GM18526 (cell line): Measurements from ENCODE around the gene DBF4.

ENCODE experiments used
- POLR2A ChIP-seq: IDR thresholded peaks from 3 replicates; pipeline ENCODE4 v1.6.1; 2011; ENCODE audit not compliant: insufficient read length; ENCODE audit errors: extremely low read depth

DBF4 gene

DNA sequence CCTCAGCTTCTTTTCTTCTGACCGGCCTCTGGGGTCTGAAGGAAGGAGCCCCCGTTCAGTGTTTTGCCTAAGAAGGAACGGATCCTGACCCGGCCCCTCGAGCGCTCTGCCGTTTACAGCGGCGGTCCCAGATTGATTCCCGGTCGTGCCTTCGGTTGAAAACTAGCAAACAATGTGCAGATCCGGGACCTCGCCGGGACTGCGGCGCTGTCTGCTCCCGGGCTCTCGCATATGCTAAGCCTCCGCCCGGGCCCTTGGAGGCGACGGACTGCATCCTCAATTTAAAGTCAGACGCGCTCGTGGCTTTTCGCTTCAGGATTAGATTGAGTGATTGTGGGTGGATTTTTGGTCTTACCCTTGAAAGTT, 559 bp downstream of the DBF4 start:
- no peak for TF ChIP-seq POLR2A

DNA sequence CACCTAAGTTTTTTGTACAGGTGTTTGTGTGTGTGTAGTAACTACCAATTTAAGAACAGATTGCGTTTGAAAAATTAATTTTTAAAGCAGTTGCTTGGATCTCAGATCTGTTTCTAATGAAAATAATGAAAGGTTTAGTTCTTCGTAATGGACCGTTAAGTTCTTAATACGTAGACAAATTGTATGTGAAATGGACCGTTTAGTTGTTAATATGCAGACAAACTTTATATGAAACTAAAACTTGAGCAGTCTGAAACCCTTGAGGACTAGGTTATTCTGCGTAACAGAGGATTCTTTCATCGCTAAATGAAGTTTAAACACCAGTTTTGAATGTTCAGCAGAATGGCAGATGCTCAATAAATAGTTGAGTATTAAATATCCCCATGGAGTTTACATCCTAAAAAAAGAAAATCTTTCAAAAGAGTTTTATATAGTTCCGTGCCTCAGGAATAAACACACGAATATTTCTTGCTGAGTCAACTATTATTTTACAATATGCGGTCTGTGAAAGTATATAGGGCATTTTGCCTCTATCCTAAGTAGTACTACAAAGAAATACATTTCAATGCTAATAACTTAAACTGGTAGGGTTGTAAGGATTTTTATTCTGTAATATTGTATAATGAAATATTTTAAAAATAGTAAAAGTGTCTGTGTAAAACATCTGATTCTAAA, 1.2 kb downstream of the DBF4 start:
- TF ChIP-seq POLR2A: no peak

DNA sequence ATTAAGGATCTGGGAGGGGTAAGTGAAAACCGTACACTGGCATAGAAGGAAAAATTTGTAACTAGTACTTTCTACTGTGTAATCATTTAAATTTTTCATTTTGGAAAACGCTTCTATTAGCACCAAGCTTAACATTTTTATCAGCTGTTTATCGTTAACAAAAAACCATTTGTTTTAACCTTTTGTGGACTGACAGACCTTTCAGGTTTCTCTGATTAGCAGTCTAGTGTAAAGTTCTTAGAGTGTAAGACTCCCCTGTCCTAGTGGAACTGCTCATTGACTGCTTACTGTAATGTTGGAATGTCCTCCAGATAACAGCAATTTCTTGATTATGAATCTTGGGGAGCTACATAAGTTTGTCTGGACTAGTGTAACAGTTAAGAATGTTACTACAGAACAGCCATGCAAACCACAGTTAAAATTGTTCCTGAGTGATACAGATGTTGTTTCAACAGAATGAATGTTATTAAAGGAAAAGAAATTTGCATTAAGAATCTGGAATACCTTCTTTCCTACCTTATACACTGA, 2.0 kb downstream of the DBF4 start:
- no peak for TF ChIP-seq POLR2A

DNA sequence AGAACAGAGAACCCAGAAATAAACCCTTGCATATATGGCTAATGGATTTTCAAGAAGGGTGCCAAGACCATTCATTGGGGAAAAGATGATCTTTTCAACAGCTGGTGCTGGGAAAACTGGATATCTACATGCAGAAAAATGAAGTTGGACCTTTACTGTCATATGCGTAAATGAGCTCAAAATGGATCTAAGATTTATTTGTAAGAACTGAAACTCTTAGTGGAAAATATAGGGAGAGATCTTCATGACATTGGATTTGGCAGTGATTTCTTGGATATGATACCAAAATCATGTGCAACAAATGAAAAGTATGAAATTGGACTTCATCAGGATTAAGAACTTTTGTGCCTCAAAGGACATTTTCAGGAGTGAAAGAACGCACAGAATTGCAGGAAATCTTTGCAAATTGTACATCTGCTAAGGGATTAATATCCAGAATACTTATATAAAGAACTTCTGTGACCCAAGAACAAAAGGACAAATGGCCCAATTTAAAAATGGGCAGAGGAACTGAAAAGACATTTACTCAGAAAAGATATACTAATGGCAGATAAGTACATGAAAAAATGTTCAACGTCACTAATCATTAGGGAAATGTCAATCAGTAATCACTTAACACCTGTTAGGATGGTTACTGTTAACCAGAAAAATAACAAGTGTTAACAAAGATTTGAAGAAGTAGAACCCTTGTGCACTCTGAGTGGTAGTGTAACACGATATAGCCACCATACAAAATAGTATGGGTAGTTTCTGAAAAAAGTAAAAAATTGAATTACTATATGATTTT, 6.1 kb downstream of the DBF4 start:
- TF ChIP-seq POLR2A: no peak

DNA sequence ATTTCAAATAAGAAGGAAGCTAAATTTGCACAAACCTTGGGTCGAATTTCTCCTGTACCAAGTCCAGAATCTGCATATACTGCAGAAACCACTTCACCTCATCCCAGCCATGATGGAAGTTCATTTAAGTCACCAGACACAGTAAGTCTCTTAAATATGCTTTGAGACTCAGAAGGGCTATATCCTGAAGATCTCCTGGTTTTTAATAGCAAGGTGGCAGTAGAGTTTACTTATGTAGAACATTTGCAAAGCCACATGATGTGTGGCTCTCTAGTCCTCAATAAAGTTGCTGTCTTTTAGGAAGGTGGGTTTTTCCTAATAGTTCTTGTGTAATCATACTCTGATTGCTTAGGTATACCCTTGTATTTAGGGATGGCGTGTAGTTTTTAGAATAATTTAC, 8.7 kb downstream of the DBF4 start:
- no peak for TF ChIP-seq POLR2A

DNA sequence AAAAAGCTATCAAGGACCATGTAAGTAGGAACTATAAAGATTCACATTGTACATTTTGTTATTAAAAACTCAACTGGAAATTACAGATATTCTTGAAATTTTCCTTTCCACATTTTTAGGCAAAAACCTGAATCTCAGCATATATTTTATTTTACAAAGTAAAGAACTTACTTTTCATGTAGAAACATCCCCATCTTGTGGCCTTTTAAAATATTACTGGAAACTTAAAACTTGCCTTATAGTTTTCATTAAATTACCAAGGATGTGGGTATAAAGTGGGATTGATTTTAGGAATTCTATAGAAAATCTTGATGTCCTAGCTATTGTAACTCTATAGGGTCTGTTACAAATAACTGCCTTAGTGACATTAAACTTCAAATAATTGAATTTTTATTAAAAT, 10.6 kb downstream of the DBF4 start:
- no peak for TF ChIP-seq POLR2A

DNA sequence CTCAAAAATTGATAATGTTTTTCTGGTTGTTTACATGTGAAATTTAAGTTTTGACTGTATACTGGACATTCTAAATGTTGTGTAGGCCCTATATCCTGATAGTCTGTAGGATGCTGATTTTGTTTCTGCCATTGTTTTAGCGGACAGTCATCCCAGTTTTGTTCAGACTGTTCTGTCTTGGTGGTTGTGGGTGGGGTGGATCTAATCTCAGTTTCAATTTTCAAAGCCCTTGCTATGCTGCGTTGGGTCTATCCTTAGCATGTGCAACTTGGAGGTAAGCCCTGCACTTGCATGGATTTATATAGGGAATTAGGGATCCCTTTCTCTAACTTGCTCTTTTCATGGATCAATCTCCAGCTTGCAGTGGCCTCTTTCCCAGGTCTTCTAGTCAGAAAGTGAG, 19.1 kb downstream of the DBF4 start:
- TF ChIP-seq POLR2A: no peak

DNA sequence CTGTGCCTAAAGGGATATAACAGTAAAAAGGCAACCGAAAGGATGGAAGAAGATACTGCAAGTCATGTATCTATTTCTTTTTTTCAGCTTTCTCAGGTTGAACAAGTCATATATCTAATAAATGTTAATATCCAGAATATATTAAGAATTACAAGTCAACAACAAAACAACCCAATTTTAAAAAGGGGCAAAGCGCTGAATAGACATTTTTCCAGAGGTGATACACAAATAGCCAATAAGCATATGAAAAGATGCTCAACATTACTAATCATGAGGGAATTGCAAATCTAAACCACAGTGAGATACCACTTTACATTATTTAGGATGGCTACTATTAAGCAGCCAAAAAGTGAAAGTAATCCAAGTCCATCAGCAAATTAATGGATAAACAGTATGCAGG, 23.0 kb downstream of the DBF4 start:
- no peak for TF ChIP-seq POLR2A

DNA sequence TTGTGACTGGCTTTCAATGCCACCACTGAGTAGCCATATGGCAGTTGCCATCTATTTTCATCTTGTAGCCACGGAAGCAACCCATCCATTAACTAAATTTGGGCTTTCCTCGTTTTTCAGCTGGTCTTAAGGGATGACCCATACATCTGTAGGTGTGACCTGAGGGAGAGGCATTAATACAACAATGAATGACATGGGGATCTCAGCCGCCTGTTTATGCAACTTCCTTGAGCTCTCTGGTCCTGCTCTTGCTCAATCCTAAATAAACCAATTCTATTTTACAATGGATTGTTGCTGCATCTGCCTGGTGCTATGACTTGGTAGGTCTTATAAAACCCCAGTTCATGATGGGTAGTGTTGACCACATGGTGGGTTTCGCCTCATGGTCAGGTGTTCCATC, 35.8 kb downstream of the DBF4 start:
- no peak for TF ChIP-seq POLR2A

DNA sequence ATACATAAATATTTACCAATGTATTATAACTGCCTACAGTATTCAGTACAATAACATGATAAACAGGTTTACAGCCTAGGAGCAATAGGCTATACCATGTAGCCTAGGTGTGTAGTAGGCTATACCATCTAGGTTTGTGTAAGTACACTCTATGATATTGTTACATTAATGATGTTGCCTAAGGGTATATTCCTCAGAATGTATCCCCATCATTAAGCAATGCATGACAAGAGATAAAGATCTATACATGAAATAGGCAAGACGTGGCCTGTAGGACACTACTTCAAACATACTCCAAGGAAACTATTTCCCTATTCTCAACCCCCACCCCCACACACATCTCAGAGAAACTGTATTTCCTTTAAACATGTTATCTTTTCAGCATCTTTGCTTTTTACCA, 42.4 kb downstream of the DBF4 start:
- no peak for TF ChIP-seq POLR2A

DNA sequence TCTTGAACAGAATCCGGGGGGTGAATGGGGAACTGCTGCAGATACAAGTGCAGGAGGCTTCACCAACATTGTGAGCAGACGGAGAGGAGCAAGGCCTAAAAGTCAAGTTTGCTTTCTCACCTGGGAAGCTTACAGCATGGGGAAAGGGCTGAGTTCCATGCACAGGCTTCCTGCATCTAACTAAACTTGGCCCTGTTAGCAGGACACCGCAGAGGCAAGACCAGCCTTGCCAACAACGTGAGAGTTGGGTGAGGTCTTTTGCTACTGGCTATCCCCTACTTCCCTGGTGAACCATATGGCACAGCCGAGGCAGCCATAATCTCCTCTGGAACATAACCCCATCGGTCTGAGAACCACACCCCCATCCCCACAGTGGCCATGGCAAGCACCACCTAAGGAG, 43.6 kb downstream of the DBF4 start:
- TF ChIP-seq POLR2A: no peak

DNA sequence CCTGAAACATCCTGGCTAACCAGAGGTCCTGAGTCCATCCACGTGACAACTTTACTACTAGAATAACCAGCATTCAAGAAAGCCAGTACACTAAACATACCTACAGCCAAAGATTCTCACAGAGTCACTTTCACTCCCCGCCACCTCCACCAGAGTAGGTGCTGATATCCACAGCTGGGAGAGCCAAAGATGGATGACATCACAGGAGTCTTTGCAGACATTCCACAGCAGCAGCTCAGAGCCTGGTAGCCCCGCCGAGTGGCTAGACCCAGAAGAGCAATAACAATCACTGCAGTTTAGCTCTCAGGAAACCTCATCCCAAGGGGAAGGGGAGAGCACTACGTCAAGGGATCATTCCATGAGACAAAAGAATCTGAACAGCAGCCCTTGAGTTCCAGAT, 44.3 kb downstream of the DBF4 start:
- TF ChIP-seq POLR2A: no peak

DNA sequence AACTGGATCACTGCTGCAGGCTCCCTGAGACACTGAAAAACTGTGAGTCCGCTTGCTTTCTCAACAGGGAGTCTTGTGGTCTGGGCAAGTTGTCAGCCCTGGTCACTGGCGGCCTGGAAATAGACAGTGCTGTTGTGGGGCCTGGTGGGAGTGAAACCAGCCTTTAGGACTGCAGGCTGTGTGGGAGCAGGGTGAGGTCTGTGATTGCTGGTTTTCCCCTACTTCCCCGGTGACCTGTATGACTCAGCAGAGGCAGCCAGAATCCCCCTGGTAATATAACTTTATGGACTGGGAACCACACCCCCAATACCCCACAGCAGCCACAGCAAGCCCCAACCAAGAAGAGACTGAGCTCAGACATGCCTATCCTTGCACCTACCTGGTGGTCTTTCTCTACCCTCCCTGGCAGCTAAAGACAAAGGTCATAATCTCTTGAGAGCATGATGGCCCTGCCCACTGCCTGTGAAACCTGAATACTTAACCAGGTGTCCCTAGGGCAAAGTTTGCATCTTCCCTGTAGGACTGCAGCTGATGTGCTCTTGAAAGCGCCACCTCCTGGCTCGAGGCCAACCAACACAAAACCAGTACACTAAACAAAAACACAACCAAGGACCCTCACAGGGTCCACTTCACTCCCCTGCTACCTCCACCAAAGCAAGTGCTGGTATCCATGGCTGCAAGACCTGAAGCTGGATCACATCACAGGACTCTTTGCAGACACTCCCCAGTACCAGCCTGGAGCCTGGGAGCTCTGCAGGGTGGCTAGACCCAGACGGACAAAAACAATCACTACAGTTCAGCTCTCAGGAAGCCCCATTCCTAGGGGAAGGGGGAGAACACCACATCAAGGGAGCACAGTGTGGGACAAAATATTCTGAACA, 50.5 kb downstream of the DBF4 start:
- peak; percentile 51 for TF ChIP-seq POLR2A

DNA sequence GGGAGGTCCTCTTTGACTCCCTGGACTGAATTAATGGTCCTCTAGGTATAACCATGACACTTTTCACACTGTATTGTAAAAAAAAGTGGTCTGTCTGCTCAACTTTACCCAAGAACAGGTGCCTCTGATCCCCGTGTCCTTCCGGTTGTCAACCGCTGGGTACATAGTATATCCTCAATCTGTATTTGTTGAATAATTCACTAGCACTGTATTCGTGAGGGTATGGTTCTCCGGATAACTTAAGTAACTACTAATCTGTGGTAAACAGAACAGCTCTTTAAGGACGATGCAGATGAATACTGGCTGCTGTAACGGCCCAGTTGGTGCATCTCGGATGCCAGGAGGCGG, 57.3 kb downstream of the DBF4 start:
- TF ChIP-seq POLR2A: no peak

DNA sequence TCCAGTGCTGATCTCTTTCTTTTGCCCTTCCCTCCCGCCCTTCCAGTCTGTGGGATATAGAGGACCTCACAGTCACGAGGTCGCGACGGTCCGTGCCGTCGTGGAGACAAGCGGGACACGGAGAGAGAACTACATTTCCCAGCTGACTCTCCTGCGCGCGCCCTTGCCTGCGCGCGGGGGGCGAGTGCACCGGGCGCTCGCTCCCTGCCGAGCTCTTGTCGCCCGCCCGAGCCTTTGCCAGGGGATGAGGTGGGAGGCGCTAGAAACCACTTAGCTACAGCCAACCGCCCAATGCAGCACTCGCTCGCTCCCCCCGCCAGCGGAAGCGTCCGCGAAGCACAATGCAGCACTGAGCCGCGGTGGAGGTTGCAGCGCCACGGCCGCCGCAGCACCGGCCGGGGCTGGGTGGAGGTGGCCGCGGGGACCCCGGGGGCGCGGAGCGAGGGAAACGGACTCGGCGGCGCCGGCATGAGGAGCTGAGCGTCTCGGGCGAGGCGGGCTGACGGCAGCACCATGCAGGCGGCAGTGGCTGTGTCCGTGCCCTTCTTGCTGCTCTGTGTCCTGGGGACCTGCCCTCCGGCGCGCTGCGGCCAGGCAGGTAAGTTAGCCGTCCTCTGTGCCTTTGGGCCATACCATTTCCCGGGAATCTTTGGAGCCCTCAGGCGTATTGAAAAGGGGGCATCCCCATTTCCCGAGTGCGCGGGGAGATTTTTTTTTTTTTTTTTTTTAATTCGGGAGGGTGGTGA, 57.8 kb downstream of the DBF4 start, which contains the start of gene ADAM22:
Gene ADAM22, plus strand, starts transcription at position 299 of the 746 bp plus-strand sequence. Its CDS starts 215 bp downstream, at position 514.
- TF ChIP-seq POLR2A: peak; percentile 92
